GM18526 (cell line): ENCODE results near the gene KLF13.

ENCODE experiments used
- POLR2A ChIP-seq: IDR thresholded peaks from 3 replicates; pipeline ENCODE4 v1.6.1; 2011; ENCODE audit not compliant: insufficient read length; ENCODE audit errors: extremely low read depth

Gene KLF13

GRCh38 chr15:31306426-31307269, 20.0 kb upstream of the KLF13 start:
- TF ChIP-seq POLR2A: no peak

DNA sequence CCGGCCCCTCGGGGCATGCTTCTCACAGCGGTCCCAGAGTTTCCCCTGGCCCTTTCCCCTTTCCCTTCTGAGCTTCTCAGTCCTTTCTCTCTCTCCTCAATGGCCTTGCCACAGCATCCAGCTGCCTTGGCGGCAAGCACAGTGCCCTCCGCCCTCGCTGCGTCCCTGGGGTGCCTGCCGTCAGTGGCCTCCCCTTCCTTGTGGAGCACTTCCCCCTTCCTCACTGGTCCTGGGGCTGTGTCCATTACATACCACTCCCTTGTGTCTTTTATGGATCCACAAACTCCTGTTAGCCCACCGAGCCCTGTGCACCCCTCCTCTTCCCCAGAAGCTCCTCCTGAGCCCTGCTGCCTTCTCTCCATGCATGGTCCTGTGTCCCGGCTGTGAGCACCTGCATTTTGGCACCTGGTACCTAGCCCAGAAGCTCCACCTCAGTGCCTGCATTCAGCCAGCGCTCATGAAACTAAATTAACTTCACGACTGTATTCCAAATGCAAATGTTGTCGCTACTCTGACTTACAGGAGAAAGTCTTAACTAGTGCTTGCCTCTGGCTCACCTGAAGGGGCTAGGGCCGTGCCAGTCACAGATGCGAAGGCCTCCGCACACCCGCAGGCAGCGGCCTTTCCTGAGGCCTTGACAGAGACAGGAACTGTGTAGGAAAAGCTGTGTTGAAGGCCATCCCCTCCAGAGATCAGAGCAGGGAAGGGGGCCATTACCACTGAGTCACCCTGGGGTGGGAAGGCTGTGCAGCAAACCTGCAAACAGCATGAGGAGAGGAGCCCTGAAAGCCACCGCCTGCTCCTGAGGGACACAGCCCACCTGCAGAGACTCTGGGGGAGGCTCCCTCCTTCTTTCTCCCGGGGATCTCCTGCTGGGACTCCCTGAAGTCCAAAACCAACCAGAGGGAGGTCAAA, 19.1 kb upstream of the KLF13 start:
- TF ChIP-seq POLR2A: no peak

DNA sequence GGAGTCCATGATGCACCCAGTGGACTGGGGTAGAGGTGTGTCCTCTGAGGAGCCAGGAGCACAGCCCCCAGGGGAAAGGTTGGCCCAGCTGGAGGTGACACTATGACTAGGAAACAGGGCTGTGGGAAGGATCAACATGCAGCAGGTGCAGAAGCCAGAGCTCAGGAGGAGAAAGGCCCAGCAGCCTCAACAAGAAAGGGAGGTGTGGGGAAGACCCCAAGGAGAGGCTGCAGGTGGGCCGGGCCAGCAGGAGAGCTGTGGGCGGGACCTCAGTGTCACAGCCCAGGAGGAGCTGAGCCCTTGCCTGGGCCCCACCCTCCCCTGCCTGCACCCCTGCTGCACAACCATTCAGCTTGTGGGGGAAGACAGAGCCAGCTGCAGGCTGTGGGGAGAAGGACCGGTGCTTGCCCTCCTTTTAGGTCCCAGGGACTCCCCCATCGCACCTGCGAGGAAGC, 18.4 kb upstream of the KLF13 start:
- no peak for TF ChIP-seq POLR2A

DNA sequence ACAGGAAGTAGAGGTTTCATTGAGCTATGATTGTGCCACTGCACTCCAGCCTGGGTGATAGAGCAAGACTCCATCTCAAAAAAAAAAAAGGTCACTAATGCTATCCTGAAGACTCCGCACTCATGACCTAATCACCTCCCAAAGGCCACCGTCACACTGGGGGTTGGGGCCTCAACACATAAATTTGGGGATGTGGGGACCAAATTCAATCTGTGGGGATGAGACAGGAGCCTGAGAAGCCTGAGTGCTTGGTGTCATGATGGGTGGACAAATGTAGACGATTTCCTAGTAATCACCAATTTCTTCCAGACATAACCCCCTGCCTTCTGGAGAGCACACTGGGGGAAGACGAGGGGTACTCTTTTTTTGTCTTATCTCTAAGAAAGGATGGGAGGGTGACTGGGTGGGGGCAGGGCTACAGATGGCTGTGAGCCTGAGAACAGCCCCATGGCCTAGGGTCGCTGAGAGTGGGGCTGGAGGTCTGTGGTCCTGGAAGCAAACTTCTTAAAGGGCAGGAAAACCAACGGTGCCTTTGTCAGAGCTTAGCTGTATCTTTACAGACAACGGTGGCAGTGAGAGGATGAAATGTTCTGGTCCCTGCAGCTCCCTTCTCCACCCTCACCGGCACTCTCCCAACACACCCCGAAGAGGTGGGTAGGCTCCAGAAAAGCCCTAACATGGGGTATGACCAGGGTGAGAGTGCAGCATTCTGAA, 16.6 kb upstream of the KLF13 start:
- TF ChIP-seq POLR2A: no peak

- no peak for TF ChIP-seq POLR2A
Measured at GRCh38 chr15:31311735-31312619, 14.7 kb upstream of the KLF13 start.

DNA sequence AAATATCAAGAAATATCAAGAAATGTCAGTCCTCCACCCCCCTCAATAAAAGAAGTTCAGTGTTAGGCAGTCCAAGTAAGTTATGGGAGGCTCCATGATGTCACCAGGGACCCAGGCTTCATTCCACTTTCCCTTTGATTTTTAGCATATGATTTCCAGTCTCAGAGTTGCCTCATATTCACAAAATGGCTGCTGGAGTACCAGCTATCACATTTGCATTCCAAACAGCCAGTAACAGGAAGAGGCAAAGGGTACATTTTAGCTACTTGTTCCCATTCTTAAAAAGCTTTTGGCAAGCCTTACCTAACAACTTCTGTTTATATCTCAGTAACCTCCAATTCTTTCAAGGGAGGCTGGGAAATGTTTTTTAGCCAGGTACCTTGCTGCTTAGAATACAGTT, 13.4 kb upstream of the KLF13 start:
- no peak for TF ChIP-seq POLR2A

GRCh38 chr15:31314380-31314779, 12.3 kb upstream of the KLF13 start:
- TF ChIP-seq POLR2A: no peak

DNA sequence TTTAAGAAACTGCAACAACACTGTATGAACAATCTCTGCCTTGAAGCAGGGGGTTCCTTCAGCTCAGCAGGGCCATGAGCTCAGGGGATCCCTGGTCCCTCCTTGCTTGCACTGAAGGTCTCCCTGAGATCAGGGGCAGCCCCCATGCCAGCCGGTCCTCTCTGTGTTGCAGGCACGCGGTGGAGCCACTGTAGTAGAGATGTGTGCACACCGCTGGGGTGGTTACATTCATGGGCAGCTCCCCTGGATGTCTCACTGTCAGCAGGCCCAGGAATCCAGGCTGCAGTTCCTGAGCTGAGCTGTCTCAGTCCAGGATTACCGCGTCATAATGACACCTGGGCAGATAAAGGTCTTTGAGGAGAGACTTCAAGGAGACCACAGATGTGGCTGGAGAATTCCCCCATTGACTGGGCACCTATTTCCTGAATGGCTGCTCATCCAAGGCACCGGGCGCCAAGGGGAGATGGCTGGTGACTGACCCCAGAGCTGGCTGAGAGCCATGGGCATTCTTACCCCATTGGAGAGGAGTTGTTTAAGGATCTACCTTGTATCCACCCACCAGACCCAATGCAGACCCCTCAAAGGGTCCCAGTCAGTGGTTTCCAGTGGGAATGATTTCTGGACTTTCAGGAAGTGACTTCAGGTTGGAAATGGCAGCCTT, 10.4 kb upstream of the KLF13 start:
- no peak for TF ChIP-seq POLR2A

- TF ChIP-seq POLR2A: no peak
Measured at GRCh38 chr15:31317017-31317416, 9.6 kb upstream of the KLF13 start.

- TF ChIP-seq POLR2A: no peak
Measured at GRCh38 chr15:31317421-31318327, 9.0 kb upstream of the KLF13 start.

DNA sequence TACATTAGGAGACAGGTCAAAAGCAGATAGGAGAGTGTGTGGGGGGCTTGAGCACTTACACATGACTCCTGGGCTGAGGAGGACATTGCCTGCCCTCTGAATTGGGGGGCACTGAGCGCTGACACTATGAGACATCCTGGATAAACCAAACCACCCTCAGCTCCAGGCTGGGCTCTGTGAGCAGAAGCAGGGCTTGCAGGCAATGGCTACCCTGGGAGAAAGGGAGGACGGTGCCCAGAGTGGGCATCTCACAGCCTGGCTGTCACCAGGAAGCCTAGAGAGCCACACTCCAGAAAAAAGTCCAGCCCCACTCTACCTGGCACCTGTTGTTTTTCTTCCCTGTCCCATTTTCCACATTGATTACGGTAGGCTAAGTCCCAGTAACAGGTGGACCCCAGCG, 8.2 kb upstream of the KLF13 start:
- TF ChIP-seq POLR2A: no peak

DNA sequence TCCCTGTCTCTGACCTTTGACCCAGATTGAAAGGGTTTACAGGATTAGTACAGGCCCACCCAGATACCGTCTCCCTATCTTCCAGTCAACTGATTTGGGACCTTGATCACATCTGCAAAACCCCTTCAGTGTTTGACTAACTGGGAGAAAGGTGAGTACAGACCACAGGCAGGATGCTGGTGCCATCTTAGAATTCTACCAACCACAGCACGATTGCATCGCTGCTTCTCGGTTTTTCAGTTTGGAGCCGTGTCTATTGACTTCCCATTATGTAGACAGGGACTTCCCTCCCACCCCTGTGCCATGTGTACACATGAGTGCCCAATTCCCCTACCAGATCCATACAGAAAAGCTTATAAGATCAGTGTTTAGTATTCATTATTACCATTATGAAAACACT, 6.6 kb upstream of the KLF13 start:
- no peak for TF ChIP-seq POLR2A

GRCh38 chr15:31321418-31321817, 5.2 kb upstream of the KLF13 start:
- TF ChIP-seq POLR2A: no peak

GRCh38 chr15:31322504-31322903, 4.1 kb upstream of the KLF13 start:
- TF ChIP-seq POLR2A: no peak
